Left ventricle myocardium superior (tissue), 1 donor: ENCODE results near the gene COMT. TPM values are rescaled to one million over a fixed set of nuclear protein-coding genes. Genes with fewer than 3 reads are reported as not detected.

Experiments
- ATAC-seq: fragments of 200-7000 bp; cut with Tn5 transposase; one replicate; pipeline ENCODE4 v1.9.1; 2020; ENCODE audit warnings: mild to moderate bottlenecking, moderate library complexity
- DNase-seq: peaks from one replicate; pipeline ENCODE4 v3.0.0-alpha.2; 2020
- intact Hi-C: fragments of 100-400 bp; cut with micrococcal nuclease; formaldehyde crosslinking; loops from one replicate; pipeline ENCODE4 v1.11.0; 2022
- total RNA-seq: library from RNA; stranded (reverse); fragmentation: NEBNext Ultra II Directional; extraction: Animal tissue kit (Norgen Biotek cat#: 25700); gene quantifications from one replicate; pipeline ENCODE4 v1.2.1, GENCODE V29; 2021
- donor health status: DM: no; HTN: yes; CAD: no; lungs with severe emphysema.

Gene COMT
- total RNA-seq, 1 donor from 2014 or later: 83.4 TPM

DNA sequence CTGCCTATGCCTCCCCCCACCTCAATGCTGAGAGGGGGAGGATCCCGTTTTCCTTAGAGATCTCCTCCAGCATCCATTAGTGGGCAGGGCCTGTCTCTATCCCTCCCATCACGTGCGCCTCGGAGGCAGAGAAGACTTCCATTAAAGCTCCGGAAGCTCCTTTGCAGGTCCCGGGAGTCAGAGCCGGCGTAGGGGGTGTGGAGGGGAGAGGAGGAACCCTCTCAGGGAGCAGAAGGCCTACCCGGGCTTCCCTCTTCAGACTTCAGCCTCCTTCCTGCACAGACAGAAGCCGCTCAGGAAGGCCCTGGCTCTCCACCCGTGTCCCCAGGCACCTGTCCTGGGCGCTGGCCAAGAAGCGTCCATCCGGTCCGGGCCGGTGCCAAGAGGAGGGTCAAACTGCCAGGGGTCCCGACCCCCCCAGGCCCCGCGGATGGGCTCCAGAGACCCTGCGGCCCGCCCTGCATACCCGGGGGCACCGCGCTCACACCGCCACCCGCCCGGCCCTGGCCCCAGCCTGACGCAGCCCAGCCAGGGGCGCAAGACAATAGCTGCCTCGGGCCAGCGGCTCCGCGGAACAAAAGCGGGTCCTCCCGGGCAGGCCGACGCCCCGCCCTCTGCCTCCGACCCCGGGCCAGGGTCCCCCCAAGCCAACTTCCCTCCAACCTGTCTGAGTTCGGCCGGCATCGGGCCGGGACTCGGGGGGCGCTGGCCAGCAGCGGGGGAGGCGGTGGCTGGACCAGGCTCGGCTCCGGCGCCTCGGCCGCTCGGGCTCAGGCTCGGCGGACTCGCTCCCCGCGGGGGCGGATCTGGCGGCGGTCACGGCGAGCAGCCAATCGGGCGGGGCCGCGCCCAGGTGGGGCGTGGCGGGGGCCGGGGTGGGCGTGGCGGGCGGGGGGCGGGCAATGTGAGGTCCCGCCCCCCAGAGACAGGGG is 45.1 kb downstream of the COMT start:
- ATAC-seq (peak; percentile 78), DNase-seq (peak; percentile 91)
- intact Hi-C loops: no loop called here

DNA sequence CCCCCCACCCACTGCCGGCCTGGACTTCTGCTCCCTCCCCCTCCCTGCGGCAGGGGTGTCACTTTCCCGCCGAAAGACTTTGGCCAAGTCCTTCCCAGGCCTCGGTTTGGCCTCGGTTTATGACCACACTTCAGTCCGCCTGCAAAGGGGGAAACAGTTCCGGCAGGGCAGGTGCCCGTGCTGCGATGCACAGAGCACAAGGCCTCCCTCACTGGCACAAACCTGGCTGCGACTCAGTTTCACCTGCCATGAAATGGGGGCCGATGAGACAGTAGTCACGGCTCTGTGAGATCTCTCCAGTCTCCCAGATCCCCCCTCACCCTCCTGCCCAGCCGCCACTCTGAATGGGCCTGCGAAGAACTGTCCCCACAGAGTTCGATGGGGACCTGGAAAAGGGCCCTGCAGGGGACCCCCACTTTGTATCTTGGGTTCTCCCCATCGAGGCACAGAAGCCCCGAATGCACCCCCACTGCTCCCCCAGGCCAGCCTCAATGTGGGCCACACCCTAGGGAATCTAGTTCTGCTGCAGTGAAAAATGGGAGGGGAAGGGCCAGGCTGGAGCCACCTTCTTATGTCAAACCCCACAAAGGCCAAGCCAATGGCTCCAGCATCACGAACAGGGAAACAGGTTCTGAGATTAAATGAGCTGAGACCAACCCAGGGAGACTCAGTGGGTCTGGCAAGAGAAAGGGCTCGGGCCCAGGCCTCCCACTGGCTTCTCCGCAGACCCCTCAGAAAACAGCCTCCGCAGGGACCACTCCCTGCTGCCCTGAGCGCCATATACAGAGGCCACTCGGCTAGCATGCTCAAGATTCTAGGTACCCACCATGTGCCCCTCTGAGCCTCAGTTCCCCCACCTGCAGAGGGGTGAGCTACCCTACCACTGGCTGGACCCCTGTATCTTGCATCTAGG is 46.1 kb downstream of the COMT start:
- intact Hi-C loops: no loop called here
- ATAC-seq (no peak), DNase-seq (peak; percentile 11)

DNA sequence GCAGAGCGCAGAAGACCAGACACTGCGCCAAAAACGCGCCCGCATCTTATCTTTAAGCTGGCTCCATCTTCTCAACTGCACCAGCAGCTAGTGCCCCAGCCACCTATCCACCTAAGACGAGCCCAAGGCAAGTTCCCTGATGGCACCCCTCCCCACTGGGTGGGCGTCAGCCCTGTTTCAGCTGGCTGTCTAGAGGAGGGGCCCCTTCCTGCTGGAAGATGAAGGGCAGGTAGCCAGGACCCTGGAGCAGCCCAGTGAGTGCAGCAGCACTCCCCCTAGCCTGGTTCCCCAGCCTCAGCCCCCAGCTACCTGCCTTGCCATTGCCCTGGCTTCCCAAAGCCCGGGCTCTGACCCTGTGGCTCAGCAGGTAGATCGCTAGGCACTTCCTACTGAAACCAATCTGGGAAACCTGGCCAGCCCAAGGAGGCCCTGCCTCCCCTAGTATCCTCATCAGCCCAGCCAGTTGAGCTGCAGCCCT is 46.8 kb downstream of the COMT start:
- ATAC-seq: no peak
- peak; percentile 28 for DNase-seq
- intact Hi-C loops: no loop called here

DNA sequence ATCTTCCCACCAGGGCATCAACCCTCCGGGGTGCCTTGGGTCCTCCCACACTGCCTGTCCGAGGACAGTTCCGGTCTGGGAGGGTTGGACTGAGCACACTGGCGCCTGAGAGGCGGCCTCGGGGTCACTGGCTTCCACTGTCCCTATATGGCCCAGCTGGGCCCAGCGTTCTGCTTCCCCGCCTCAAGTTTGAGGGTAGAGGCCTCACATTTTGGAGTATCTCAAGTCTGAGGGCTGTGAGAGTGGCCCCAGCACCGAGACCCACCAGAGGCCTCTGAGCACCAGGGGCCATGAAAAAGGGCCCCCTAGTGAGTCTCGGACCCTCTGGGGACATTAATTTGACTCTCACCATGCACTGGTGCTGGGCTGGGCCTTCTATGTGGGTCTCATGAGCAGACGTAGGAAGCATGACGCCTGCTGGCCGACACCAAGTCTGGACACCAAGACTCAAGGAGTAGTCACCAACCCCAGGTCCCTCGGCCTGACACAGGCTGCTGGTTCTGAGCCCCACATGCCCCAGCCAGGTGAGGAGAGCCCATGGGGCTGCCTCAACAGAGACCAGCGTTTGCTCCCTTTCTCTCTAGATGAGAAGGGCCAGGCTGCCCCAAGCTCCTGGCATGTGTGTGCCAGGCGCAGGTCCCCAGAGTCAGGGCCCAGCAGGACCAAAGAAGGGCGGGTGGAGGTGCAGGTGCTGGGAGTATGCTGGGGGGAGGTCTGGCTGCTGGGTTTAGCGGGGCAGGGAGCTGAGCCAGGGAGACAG is 47.6 kb downstream of the COMT start:
- peak; percentile 46 for DNase-seq
- ATAC-seq: no peak

DNA sequence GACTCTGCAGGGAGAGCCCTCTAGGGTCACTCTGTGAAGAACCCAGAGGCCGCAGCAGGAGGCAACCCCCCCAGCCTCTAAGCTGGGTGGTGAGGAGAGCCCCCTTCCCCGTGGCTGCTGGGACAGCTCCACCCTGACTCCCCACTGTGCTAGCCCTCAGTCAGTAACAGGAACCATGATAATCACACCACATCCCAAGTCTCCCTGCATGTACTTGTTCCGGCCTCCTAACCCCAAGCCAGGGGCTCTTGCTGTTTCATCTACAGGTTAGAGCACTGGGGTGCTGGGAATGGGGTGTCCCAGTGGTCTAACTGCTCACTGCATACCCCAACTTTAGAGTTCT is 48.1 kb downstream of the COMT start:
- ATAC-seq (no peak), DNase-seq (no peak)
- intact Hi-C loops: no loop called here

More for the DNA sequence above, 47.6 kb downstream of the COMT start:
- intact Hi-C loops: no loop called here

DNA sequence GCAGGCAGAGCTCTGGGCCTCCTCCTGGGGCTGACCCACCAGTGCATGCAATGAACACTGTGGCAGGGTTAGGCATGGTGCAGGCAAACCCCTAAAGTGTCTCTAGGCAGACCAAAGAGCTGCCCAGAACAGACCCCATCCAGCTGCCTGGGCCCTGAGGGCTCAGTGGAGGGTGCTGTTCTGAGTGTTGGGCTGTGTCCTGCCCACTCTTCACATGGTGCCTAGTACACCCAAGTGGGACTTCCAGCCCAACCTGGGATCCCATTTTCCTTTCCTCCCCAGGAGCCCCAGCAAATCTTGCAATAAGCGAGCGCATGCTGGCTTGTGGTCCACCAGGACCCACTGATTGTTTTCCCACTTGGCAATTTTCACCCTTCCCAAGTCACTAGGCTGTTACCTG is 48.6 kb downstream of the COMT start:
- ATAC-seq: no peak
- DNase-seq: peak; percentile 16
- intact Hi-C loops: no loop called here

DNA sequence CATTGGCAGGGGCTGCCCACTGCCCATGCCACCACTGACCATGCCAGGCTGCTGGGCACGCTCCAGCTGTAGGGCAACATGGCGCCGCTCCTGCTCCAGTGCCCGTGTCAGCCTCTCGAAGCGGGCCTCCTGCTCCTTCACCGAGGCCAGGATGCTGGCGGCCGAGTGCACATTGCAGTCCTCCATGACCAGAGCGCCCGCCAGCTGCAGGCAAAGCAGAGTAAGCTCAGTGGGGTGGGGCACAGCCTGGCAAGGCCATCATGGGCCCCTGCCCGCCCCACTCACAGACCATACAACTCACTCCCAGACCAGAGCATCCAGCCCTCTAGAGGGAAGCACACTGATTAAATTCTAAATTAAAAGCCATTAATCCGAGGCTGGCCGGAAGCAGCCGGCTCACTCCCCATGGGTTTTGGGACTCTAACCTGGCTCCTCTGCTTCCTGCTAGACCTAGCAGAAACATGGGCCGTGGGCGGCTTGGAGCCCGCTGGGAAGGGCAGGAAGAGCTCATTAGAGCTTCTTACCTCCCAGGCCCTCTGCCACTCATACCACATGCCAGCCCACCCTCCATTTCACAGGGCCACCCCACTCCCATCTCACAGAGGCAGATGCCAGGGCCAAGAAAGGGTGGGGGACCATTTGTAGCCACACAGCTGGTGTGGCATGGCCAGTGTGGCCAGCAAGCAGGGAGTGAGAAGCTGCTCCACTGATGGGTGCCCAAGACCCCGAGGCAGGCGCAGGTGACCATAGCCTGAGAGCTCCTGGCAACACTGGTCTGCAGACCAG is 49.2 kb downstream of the COMT start:
- ATAC-seq: no peak
- intact Hi-C loops: no loop called here
- DNase-seq: peak; percentile 22

DNA sequence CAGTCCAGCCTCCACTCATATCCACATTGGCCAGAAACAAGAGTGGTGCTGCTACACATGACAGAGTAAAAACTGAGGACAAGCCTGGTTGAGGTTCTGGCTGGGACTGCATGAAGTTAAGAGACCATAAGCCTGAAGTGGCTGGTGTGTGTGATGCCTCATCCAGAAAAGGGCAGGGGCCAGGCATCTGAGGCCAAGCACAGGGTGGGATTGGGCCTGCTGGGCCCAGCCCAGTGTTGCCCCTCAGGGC is 49.7 kb downstream of the COMT start:
- DNase-seq (no peak), ATAC-seq (no peak)
- intact Hi-C loops: no loop called here

DNA sequence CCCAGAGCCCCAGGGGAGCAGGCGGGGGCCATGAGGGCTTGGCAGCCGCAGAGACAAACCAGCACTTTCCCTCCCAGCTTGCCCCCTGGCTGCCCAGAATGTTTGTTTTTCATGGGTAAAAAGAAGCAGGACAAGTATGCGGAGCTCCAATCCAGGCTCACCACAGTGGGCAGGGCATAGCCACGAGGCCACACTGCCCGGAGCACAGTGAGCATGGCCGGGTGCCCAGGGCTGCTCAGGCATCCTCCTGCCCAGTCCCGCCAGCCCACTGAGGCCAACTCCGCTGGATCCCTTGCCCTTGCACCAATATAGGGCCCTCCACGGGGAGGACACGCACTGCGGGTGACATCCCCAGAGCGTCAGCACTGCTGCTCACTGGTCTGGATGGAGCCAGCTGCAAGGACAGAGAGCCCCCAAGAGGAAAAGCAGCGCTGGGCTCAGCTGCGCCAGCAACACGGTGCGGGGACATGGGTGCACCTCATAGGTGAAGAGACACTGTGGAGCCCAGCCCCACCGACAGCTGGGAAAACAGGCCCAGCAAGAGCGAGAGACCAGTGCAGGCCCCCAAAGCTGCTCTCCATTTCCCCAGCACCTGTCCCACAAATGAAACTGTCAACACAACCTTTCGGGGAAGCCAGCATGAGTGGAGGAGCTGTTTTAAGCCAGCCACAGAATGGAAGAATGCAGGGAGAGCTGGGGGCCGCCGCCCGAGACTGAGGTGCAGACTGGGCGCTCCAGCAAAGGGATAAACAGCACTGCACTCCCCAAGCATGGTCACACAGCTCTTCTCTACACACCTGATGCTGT is 50.3 kb downstream of the COMT start:
- intact Hi-C loops: no loop called here
- ATAC-seq (peak; percentile 19), DNase-seq (peak; percentile 63)

DNA sequence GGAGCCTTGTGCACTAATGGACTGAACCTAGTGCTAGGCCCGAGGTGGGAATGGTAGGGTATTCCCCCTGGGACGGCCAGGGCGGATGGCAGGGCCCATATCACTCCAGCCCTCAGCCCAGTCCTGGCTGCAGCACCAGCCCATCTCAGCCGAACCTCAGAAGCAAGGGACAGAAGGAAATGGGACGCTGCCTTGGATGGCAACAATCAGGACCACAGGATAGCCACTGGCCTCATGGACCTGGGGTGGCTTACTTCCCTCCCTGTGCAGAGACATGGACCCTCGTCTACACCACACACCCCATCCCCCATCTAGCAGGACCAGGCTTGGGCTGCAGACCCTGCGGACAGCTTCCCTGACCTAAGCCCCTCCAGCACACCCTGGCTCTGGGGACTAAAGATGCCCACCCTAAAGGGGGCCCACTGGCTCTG is 50.9 kb downstream of the COMT start:
- ATAC-seq (no peak), DNase-seq (peak; percentile 5)
- intact Hi-C loops: no loop called here

DNA sequence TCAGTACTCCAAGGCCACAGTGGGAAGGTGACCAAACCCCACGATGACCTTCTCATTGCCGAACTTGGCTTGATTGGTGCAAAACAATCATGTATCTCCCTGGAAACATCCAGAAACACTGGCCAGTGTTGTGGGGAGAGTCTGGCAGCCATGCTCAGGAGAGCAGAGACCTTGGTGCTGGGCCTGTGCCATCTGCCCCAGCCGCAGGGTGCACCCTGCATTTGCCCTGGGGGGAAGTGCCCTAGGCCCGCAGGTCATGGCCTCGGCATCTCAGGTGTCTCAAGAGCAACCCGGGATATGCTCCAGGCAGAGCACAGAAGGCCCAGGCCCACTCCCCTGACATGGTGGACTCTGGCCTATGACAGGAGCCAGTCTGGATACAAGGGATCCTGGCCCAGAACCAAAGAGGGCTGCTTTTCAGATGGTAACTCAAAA is 51.4 kb downstream of the COMT start:
- ATAC-seq (peak; percentile 39), DNase-seq (peak; percentile 38)
- intact Hi-C loops: no loop called here

DNA sequence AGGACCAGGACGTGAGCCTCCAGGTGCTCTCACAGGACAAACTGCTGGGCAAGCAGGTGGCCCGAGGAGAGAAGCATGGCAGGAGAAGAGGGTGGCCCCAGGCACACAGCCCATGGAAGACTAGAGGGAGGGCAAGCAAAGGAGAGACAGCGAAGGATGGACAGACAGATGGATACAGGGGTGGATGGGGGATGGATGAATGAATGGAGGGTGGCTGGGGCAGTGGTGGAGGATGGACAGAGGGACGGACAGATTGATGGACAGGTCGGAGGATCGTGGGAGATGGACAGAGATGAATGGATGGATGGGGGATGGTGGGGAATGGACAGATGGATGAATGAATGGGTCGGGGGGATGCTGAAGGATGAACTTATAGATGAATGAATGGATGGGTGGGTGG is 52.4 kb downstream of the COMT start:
- intact Hi-C loops: no loop called here
- no peak for DNase-seq
- ATAC-seq: no peak

DNA sequence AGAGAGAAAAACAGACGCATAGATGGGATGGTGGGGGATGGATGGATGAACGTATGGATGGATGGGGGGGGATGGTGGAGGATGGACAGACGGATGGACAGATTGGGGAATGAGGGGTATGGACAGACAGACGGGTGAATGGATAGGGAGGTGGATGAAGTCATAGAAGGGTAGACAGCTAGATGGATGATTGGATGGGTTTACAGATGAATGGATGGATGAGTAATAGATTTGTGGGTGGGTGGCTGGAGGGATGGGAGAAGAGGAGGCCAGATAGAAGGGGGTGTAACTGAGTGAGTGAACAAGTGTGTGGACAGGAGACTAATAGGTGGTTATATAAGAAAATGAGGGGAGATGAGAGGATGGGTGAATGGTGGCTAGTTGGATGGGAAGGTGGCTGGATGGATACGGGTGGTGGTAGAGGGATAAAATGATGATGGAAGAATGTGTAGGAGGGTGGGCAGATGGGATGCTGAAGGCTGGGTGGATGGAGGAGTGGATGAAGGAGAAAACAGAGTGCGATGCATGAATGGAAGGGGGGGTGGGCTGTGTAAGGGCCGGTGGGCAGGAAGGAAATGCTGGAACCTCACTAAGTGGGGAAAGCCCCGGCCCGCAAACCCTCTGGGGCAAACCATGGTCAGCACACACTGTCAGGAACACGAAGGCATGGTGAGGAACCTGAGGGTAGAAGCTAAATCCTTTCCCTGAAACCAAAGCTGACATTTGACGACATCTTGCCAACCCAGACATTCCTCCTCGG is 53.5 kb downstream of the COMT start:
- DNase-seq (peak; percentile 19), ATAC-seq (no peak)
- intact Hi-C loops: no loop called here

DNA sequence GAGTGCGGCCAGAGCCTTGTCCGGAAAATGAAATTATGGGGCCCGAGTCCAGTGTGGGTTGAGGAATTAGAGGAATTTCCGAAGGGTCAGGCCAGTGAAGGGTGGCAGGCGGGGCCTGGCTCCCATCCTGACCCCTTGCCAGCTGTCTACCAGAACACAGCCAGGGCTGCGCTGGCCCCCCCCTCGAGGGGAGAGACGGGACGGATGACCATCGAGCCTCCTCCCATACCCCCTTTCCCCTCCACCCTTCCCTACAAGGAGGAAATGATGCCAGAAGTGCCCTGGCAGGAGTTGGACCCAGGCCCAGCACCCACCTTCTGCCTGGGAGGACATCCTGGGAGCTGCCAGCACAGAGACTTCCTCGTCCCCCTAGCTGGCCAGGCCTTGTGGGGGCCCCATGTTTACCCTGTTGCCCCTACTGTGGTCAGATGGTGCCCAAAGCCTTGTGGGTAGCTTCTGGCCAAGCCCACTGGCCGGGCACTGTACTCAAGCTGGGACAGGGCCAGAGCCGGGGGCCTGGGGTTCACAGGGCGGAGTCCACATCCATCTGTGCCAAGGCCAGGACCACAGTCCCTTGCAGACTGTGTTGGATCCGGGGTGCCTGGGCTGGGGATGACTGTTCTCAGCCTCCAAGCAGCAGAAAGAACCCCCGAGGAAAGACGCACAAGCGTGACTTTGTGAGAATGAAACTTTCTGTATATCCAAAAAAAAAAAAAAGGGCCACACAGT is 54.2 kb downstream of the COMT start:
- intact Hi-C loops: no loop called here
- ATAC-seq (no peak), DNase-seq (peak; percentile 28)

DNA sequence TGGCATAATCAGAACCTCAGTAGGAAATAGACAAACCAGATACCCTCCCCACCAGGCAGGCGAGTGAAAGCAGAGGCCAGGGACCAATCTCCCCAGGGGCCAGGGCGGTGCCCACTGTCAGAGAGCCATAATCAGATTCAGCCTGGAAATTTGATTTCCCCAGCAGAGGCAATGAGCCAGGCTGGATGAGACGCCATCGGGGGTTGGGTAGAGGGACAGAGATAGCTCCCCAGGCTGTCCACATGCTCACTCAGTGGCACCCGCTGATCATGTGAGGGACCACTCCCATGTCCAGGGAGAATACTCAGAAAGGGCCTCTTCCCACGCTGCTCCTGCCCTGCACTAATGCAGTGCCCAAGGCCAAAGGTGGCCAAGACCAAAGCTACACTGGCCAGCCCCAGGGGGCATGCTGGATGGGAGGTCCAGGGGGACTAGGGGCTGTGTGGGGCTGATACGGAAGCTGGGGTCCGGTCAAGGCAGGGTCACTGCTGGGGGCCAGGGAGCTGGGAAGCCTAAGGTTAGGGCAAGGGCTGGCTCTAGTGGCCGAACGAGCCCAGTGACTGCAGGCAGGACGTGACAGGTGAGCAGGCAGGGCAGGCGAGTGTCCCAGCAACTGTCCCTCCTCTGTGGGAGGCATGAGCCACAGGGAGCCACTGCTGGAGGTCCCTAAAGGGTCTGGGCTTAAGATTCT is 55.3 kb downstream of the COMT start:
- ATAC-seq: no peak

More for the DNA sequence above, 55.3 kb downstream of the COMT start:
- intact Hi-C loops: no loop called here
- DNase-seq: peak; percentile 16
